Stimulated activated CD4-positive, alpha-beta T cell treated with anti-CD3 and anti-CD28 coated beads, TNF-alpha, amount 100 ng/mL, for 48 hours (primary cell): ENCODE data around the gene MTLN.
"Not testable (repeated sequence)": the region's sequence is repeated elsewhere in the genome, so short reads cannot be mapped to it uniquely, and the experiment has no call there.

Experiments used
- DNase-seq, 3 donors: peaks; one replicate each; pipeline ENCODE4 v3.0.0-alpha.2; 2020; ENCODE audit warnings: low read depth in 3 of 3

MTLN gene

DNA sequence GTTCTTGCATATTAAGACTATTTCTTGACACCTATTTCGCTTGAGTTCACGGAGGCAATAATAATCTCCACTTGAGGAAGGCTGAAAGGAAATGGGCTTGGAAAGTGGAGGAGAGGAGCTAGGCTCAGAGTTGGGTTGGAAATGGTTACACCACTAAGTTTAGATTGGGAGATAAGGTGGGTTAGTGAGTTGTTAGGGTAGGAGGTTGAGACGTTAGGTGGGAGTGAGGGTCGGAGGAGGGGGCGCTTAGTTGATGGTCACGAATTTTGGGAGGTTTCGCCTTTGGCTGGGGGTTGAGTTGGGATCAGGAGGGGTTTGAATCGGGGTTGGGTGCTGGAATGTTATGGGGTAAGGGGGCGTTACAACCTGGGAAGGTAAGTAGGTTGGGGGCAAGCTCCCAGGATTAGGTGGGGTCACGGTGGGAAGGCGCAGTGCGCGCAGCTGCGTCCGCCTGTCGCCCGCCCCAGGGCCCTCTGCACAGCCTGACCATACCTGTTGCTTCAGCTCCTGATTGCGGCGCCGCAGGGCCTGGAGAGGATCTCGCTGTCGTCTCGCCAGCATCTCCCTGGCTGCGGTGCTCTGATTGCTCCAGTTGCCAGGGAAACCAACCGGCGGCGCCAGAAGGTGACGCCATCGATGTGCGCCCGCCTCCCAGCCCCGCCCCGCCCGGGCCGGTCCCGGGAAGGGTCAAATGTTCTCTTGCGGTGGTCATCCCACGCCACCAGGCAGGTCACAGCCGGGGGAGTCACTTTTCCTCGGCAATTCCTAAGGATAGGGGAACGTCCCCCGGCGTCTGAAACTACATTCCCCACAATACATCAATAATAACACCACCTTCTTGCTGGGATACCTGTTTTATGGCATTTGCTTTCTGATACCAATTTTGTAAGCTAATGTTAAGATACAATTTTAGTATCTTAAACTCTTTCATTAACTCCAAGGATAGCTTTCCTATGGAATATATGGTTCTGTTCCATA lies 7.7 kb downstream of the MTLN start, which contains the start of gene NPHP1:
TSS of gene NPHP1 (minus strand) at position 606 of the 978 bp plus-strand sequence. CDS start at position 561, 45 bp downstream.
- peak; percentile 65 to 78 (median 70) for DNase-seq

DNA sequence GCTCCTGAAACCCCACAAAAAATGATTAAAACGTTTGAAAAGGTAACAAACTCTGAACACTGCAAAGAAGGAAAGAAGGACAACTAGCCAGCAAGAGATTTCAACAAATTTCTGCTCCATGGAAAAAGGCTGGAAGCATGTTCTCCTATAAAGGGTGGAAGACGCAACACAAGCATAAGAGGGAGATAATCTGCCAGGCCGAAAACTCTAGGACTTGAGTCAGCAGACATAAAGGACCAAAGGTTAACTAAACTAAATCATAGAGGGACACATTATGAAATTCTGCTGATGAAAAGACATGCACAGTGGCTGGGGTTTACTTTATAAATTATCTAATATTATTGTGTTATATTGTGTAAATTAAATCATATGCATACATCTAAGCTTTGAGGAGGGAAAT lies 14.3 kb downstream of the MTLN start:
- no peak for DNase-seq

DNA sequence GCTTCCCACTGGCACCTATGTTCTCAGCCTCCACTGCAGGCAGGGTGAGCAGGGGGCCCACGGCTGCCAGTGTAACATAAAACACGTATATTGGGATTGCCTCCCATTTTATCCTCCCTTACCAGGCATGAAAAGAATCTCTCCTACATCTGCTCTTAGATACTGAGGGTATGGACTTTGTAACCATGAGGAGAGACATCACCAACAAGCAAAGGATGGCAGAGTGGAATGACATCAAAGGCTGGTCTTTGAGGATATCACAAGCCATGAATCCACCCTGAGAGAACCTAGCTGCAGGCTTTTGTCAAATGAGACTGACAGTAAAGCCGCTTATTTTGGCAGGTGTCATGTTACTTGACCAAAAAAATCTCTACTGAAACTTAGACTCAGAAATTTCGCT lies 14.9 kb downstream of the MTLN start:
- no peak for DNase-seq

DNA sequence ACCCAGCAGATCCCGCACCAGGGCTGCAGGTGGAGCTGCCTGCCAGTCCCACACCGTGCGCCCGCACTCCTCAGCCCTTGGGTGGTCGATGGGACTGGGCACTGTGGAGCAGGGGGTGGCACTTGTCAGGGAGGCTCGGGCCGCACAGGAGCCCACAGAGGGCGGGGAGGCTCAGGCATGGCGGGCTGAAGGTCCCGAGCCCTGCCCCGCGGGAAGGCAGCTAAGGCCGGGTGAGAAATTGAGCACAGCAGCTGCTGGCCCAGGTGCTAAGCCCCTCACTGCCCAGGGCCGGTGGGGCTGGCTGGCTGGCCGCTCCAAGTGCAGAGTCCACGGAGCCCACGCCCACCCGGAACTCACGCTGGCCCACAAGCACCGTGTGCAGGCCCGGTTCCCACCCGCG lies 22.2 kb downstream of the MTLN start:
- not testable (repeated sequence) for DNase-seq

DNA sequence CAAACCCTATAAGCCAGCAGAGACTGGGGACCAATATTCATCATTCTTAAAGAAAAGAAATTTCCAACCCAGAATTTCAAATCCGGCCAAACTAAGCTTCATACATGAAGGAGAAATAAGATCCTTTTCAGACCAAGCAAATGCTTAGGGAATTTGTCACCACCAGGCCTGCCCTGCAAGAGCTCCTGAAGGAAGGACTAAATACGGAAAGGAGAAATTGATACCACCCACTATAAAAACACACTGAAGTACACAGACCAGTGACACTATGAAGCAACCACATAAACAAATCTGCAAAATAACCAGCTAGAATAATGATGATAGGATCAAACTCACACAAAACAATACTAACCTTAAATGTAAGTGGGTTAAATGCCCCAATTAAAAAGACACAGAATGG lies 29.9 kb downstream of the MTLN start:
- DNase-seq: no peak

DNA sequence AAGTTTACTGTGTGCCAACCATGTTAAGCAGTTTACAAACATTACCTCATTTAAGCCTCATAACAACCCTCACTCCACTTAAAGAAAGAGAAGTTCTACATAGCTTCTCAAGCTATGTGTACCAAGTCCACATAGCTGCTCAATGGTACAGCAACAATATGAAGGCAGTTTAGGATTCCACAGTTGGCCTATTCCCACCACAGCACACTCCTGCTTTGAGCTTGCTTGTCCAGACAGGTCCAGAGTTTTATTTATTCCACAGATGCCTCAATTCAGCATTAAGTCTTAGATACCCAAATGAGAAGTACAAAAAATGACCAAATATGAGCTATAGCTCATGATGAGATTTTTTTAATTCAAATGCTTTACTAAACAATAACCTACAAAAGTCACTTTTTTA lies 32.3 kb downstream of the MTLN start:
- no peak for DNase-seq

DNA sequence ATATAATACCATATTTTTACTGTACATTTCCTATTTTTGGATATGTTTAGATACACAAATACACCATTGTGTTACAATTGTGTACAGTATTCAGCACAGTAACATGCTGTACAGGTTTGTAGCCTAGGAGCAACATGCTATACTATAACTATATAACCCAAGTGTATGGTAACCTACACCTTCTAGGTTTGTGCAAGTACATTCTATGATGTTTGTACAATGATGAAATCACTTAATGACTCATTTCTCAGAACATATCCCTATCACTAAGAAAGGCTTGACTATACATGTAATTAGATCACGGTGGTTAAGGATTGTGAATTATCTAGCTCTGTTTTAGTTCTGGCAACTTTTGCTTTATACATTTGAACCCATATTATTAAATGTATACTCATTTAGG lies 38.8 kb downstream of the MTLN start:
- DNase-seq: no peak

DNA sequence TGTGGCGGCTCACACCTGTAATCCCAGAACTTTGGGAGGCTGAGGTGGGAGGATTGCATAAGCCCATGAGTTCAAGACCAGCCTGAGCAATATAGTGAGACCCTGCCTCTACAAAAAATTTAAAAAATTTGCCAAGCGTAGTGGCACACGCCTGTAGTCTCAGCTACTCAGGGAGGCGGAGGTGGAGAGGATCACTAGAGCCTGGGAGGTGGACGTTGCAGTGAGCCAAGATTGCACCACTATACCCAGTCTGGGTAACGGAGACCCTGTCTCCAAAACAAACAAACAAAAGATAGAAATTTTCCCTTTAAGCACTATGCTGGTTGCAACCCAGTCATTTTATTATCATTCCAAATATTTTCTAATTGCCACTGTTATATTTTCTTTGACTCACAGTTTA lies 39.8 kb downstream of the MTLN start:
- no peak for DNase-seq

DNA sequence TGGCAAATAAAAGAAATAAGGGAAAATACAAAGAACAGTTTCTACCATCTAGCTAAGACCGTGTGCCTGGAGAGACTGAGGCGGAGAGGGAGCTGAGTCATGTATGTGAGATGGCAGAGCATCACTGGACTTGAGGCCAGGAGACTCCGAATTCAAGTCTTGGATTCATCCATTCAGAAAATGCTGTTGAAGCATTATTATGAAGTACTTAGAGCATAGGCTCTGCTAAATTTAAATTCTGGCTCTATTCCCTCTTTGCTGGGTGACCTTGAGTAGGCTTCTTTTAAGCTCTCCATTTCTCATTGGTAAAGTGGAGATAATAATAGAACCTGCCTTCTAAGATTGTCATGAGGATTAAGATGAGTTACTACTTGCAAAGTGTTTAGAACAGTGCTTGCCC lies 42.2 kb downstream of the MTLN start:
- no peak for DNase-seq

DNA sequence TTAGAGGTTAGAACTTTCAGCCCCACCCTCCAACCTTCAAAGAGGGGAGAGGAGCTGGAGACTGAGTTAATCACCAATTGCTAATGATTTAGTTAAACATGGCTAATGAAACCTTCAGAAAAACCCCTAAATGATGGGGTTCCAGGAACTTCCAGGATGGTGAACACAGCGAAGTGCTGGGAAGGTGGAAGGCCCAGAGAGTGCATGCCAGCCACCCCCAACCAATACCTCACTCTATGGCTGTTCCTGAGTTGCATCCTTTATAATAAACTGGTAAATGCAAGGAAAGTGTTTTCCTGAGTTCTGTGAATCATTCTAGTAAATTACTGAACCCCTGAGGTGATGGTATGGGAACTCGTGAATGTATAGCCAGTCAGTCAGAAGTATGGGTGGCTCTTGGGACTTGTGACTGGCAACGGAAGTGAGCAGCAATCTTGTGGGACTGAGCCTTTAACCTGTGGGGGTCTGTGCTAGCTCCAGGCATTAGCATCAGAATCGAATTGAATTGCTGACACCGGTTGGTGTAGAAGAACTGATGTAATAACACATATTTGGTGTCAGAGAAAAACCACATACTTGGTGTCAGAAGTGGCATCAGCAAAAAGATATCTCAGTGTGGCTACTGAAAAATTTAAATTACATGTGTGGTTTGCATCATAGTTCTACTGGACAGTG lies 44.9 kb downstream of the MTLN start:
- DNase-seq: no peak

DNA sequence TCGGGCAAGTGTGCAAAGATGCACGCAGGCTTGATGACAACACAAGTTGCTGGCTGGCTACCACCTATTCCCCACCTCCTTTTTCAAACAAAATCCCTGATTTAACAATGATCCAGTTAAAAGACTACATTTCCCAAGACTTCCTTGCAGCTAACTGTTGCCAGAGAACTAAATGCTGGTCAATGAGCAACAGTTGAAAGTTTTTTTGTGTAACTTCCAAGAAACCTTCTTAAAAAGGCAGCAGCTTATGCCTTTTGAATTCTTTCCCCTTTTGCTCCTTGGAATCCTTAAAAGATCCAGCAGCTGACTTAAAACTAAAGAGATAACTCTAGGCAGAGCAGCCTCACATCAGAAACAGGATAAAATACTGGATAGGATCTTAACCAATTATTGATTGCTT lies 46.1 kb downstream of the MTLN start:
- DNase-seq: no peak
